ENCODE data around the gene SEMA6A.

The SEMA6A gene

GRCh38 chr5:116574367-116575325, at the start of gene SEMA6A:
Gene SEMA6A, minus strand, starts transcription at chr5:116574823. Its CDS starts 69,879 bp downstream, at chr5:116504944.
- DNase-seq: no peak

- DNase-seq: no peak
These were observed 47.9 kb upstream of the SEMA6A start for GRCh38 chr5:116622375-116623050.

GRCh38 chr5:116621599-116621998, 47.0 kb upstream of the SEMA6A start:
- no peak for DNase-seq

GRCh38 chr5:116616876-116617275, 42.3 kb upstream of the SEMA6A start:
- no peak for DNase-seq

GRCh38 chr5:116614603-116614920, 39.9 kb upstream of the SEMA6A start:
- DNase-seq: no peak

- DNase-seq: no peak
These were observed 38.8 kb upstream of the SEMA6A start for GRCh38 chr5:116613445-116613844.

- DNase-seq: no peak
These were observed 37.8 kb upstream of the SEMA6A start for GRCh38 chr5:116612431-116612830.

- no peak for DNase-seq
These were observed 30.9 kb upstream of the SEMA6A start for GRCh38 chr5:116605310-116606070.

GRCh38 chr5:116604805-116605204, 30.2 kb upstream of the SEMA6A start:
- DNase-seq: no peak

- no peak for DNase-seq
These were observed 26.3 kb upstream of the SEMA6A start for GRCh38 chr5:116600876-116601275.

- no peak for DNase-seq
These were observed 24.3 kb upstream of the SEMA6A start for GRCh38 chr5:116598911-116599310.

- DNase-seq: no peak
These were observed 20.9 kb upstream of the SEMA6A start for GRCh38 chr5:116595498-116595897.

GRCh38 chr5:116593340-116593739, 18.7 kb upstream of the SEMA6A start:
- no peak for DNase-seq

- DNase-seq: no peak
These were observed 10.6 kb upstream of the SEMA6A start for GRCh38 chr5:116585227-116585626.

GRCh38 chr5:116583862-116584222, 9.2 kb upstream of the SEMA6A start:
- DNase-seq: no peak

GRCh38 chr5:116583085-116583861, 8.7 kb upstream of the SEMA6A start:
- DNase-seq: no peak

GRCh38 chr5:116581910-116582309, 7.3 kb upstream of the SEMA6A start:
- DNase-seq: no peak

GRCh38 chr5:116579144-116579543, 4.5 kb upstream of the SEMA6A start:
- no peak for DNase-seq

- no peak for DNase-seq
These were observed 4.1 kb upstream of the SEMA6A start for GRCh38 chr5:116578676-116579075.

GRCh38 chr5:116577064-116577788, 2.6 kb upstream of the SEMA6A start:
- no peak for DNase-seq

GRCh38 chr5:116576053-116576713, 1.6 kb upstream of the SEMA6A start:
- DNase-seq: no peak
